COR-L47 (cell line): ENCODE measurements around the gene LIN28A.
"Not testable (repeated sequence)": the region's sequence is repeated elsewhere in the genome, so short reads cannot be mapped to it uniquely, and the experiment has no call there.

ENCODE experiments used
- DNase-seq: peaks from one replicate; lab custom pipeline; 2025; lab: John Stamatoyannopoulos, UW

Gene LIN28A

DNA sequence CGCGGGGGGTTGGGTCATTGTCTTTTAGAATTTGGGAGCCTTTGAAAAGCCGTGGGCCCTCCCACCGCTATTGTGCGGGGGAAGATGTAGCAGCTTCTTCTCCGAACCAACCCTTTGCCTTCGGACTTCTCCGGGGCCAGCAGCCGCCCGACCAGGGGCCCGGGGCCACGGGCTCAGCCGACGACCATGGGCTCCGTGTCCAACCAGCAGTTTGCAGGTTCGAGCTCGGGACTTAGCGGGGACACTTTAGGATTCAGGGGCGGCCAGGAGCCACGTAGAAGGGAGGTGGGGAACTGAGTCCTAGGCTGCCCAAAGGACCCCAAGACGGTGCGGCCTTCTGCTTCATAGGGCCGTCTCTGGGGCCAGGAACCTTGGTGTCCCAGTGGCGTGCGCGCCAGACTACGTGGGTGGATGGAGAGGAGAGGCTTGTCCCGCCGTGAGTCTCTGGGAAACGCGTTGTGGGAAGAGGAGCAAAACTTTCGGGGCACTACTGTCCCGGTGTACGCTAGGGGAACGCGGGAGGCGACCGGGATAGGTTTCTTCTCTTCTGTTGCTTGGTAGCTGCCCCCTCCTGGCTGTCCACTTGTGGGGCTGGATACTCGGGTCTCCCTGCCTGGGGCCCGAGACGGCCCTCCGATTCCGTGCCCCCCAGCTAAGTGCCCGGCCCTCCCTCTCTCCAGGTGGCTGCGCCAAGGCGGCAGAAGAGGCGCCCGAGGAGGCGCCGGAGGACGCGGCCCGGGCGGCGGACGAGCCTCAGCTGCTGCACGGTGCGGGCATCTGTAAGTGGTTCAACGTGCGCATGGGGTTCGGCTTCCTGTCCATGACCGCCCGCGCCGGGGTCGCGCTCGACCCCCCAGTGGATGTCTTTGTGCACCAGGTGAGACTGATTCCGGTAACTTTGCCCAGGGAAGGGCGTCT lies at the start of gene LIN28A:
TSS of gene LIN28A (plus strand) at position 112 of the 918 bp plus-strand sequence. CDS start at position 187, 75 bp downstream.
- DNase-seq, result no peak

- DNase-seq, result no peak
Measured at GRCh38 chr1:26361605-26362122, 49.0 kb upstream of the LIN28A start.

DNA sequence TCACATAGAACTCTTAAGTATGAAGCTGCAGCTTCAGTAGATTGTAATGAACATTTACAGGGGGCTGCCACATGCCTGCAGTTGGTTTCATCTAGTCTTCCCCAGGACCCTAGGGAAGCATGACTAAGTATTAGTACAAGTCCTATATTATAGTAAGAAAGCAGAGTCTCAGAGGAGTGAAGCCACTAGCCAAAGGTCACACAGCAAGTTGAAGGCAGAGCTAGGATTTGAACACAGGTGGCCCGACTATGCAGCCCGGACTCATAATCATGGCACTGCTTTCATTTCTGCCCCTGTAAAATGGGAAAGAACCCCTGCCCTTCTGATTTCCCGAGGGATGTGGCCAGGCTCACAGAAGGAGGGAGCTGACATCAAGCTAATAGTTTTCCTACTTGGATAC lies 48.3 kb upstream of the LIN28A start:
- DNase-seq, result no peak

DNA sequence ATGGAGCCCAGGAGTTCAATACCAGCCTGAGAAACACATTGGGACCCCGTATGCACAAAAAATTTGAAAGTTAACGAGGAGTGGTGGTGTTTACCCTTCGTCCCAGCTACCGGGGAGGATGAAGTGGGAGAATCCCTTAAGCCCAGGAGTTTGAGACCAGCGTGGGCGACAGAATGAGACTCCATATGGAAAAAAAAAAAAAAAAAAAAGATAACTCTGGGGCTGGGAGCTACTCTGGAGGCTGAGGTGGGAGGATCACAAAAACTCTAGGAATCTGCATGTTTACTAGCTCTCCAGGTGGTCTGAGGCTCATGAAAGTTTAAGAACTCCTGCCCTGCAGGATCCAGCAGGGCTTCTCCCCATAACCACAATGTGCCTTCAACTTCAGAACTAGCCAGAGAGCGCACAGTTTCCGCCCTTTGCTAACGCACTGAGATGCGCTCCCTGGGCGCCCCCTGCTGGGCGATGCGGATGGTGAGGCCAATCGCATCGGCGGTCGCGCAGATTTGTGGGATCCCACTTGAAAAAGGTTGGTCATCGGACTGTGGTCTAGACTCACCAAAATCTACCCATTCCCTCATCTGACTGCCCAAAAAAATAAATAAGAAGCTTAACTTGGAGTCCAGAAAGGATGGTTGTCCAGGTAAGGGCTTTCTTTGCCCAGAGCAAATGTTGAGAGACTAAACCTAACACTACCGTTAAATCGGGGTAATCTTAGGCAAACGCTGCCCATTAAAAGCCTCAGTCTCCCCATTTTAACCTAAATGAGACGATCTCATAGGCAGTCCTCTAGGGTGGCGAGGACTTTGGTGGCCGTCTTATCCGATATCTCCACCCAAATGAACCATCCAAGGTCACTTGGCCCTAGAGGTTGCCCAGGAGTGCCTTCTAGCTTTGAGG lies 46.8 kb upstream of the LIN28A start:
- DNase-seq, result peak; percentile 48

DNA sequence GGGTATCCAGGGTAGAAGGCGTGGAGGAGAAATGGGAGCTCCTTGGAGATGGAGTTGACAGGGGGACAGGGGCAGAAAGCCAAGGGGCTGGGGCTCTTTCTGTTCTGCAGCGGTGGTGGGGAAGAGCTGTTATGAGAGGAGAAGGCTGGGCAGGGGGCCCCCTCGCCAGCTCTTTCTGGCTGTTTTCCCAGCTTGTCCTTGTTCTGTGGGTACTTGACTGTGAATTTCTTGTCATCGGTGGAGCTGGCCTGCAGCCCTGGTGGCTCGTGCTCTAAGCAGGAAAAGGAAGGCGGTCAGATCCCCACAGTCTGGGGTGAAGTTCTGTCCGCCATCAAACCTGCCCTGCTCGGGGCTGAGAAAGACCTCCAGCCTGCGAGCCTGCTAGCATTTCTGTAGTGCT lies 45.7 kb upstream of the LIN28A start:
- no peak for DNase-seq

- DNase-seq, result no peak
Measured at GRCh38 chr1:26367441-26367840, 43.2 kb upstream of the LIN28A start.

DNA sequence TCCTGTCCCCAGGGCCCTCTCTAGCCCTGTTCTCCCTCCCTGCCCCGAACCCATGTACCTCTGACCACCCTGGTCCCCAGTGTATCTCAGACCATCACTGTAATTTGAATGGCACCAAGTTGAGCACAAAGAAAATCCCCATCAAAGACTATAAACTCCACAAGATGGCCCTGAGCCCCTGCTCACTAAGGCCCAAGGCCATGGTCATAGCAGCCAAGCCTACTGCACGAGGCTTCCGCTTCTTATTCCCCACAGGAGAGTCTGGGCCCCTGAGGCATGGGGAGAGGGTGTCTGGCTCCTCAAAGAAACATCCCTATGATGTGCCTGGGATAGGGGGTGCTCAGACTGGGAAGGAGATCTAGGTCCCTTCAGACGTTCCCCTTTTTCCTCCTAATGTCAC lies 42.6 kb upstream of the LIN28A start:
- no peak for DNase-seq

DNA sequence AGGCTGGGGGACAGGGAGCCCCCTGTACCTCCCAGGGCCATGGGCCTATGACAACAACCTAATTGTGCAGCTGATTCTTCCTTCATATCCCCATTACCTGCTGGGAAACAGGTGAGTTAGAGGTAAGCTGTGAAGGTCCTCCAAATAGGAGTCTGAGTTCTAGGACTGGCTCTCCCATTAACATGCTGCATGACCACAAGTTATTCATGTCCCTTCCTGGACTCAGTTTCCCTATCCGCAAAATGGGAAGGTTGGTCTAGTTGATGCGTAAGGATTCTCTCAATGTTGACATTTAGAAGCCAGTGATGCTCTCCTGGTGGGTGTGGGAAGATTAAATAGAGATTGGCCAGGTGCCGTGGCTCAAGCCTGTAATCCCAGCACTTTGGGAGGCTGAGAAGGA lies 42.1 kb upstream of the LIN28A start:
- DNase-seq, result no peak

DNA sequence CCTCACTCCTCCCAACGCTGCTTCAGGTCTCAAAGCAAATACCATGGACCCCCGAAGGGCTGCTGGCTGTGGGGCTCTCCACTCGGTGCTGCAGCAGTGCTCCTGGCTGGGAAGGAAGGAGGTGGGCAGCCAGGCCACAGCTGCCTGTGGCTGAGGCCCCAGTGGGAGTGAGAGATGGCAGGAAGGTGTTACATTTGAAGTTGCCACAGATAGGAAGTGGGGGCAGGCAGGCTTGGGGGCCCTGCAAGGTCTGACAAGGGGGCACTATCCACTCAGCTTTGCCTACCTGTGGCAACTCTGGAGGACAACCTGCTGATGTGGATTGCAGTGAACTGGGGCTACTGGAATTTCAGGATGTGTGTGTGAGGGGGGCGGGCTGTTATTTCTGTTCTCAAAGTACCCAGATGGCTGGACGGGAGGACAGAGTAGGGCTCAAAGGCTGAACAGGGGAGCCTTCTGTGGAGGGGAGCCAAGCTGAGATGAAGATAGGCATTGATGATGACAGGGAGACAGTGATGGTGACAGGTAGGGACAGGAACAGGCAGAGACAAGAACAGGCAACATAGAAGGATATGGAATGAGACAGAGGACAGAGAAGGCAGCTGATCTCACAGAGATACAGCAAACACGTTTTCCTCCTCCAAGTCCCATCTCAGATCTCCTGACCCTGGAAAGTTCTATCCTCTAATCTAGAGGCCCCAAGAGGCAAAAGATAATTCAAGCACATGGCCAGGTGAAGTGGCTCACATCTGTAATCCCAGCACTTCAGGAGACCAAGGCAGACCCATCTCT lies 39.8 kb upstream of the LIN28A start:
- no peak for DNase-seq

DNA sequence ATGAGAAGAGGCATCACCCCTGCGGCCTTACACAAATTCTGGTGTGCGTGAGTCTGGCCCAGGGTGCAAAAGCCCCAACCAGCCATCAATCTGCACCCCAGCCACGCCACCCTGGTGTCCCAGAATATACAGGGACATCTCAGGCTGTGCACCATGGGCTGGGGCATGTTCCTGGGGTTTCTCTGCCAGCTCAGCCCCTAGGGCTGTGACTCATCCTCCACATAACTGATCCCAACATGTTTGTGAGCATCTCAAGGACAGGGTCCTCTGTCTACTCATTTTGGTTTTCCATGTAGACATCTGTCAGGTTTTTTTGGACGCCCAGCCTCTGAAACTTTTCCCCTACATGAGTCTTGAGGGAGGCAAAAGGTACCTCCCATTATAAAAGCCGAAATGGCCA lies 38.6 kb upstream of the LIN28A start:
- no peak for DNase-seq

DNA sequence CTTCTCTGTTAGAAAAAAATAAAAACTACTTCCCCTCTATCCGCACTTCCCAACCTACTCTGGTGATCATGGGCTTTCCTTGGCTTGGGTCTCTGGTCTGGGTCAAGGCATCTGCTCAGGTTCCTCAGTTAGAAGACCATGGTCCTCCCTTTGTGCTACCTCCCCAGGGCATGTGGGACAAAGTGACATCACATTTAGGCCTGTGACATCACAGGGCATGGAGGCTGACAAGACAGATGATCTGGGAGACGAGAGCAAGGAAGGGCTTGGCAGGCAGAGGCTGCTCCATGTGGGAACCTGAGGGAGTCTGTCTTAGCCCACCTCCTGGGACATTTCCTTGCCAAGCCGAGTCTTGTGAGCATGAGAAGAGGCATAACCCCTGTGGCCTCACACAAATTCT lies 38.0 kb upstream of the LIN28A start, which contains the start of gene ZNF683:
TSS of gene ZNF683 (minus strand) at position 140 of the 400 bp plus-strand sequence. CDS start 4,179 bp downstream, outside the sequence.
- DNase-seq, result not testable (repeated sequence)

DNA sequence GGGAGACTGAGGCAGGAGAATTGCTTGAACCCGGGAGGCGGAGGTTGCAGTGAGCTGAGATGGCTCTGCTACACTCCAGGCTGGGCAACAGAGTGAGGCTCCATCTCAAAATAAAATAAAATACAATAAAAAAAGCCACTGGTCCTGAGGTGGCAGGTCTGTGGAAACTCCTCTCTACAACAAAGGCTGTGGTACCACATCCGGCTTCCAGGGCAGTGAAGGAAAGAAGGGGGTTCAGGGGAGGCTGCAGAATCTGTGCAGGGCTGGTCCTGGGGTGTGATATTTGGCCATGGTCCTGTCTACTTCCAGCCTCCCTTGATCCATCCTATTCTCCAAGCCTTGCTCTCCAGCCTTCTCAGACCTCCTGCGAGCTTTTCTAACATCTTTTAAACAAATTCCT lies 37.3 kb upstream of the LIN28A start:
- DNase-seq, result no peak

DNA sequence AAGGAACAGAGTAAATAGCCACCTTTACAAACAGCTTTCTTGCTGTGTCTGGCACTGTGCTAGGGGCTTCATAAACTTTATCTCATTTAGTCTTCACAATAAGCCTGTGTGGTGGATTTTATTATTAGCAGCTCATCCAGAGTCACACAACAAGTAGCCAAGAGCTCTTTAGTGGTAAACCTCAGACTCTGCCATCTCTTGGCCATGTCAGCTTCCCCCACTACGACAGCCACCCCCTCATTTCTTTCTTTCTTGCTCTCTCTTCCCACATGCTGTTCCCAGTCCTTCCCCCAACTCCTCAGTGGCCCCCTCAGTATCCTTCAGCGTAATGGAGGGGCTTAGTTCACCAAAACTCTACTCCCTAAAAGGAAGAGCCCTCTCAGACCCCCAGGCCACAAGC lies 36.8 kb upstream of the LIN28A start:
- DNase-seq, result no peak

DNA sequence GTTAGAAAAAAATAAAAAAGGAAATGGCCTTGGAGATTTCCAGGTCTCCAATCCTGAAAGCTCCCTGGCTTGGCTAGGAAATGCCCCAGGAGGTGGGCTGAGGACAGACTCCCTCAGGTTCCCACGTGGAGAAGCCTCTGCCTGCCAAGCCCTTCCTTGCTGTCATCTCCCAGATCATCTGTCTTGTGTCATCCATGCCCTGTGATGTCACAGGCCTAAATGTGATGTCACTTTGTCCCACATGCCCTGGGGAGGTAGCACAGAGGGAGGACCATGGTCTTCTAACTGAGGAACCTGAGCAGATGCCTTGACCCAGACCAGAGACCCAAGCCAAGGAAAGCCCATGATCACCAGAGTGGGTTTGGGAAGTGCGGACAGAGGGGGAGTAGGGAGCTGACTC lies 36.3 kb upstream of the LIN28A start:
- not testable (repeated sequence) for DNase-seq

GRCh38 chr1:26375081-26375480 lies 35.5 kb upstream of the LIN28A start:
- no peak for DNase-seq

GRCh38 chr1:26376050-26376449 lies 34.6 kb upstream of the LIN28A start:
- DNase-seq, result no peak

DNA sequence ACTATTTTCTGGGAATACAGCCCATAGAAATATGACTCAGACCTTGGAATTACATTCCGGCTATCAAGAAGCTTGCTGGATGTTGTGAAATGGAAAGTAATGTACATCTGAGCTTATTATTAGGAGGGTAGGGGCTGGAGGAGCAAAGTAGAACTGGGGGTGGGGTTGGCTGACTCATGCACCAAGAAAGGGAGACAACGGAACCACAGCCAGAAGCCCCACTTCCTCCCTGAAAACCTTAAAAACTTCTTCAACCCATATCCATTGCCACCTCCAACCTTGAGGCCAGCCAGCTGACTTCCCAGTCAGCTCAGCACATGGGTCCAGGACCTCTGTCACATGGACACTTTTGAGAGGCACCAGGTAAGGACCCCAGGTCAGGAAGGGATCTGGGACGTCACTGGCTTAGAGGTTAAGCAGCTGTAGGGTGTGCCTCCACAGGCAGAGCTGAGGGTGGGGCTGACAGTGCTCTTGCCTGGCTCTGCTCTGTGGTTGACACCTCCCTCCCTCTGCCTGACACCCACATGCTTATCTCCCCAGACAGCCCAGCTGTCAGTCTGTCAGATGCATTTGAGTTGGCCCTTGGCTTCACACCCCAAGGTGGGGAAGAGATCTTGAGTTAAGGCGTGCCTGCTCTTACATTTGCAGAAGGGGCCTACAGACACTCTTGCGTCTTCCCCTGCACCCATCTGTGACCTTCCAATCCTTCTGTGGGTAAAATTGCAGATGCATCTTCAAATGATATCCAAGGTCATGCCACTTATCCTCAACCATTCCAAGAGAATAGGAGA lies 32.3 kb upstream of the LIN28A start:
- DNase-seq, result no peak

DNA sequence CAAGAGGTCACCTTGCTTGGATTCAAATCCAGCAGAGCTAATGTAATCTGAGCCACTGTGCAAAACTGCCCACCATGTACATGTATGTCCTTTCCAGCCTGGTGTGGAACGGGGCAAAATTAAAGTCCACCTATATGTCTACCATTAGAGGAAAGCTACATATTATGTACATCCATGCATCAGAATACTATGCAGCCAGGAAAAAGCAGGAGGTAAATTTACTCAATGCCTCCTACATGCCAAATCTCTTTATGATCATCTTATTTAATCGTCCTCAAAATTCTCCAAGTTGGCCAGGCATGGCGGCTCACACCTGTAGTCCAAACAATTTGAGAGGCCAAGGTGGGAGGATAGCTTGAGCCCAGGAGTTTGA lies 31.8 kb upstream of the LIN28A start:
- DNase-seq, result no peak

DNA sequence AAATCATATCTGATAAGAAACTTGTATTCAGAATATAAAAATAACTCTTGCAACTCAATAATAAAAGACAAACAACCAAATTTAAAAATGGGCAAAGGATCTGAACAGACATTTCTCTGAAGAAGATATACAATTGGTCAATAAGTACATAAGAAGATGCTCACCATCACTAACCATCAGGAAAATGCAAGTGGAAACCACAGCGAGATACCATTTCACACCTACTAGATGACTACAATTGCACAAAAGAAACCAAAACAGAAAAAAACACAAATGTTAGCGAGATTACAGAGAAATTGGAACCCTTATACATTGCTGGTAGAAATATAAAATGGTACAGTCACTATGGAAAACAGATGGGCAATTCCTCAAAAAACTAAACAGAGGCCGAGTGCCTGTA lies 26.5 kb upstream of the LIN28A start:
- no peak for DNase-seq

- DNase-seq, result not testable (repeated sequence)
Measured at GRCh38 chr1:26385063-26385462, 25.6 kb upstream of the LIN28A start.

DNA sequence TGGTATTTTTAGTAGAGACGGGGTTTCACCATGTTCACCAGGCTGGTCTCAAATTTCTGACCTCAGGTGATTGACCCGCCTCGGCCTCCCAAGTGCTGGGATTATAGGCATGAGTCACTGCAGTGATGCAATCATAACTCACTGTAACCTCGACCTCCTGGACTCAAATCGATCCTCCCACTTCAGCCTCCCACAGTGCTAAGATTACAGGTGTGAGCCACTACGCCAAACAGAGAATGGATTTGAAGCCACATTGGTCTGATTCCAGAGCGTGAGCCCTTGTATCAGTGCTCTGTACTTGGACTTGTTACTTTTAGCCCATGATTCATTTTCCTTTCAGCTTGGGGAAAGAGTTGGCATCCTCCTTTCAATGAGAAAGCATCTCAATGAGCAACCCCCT lies 23.2 kb upstream of the LIN28A start:
- no peak for DNase-seq
